GDM1 (cell line): ENCODE data around the gene EPS15.

Source experiments
- DNase-seq: peaks from one replicate; lab custom pipeline; 2025; lab: John Stamatoyannopoulos, UW

EPS15 gene

GRCh38 chr1:51373898-51374297, 145.2 kb downstream of the EPS15 start:
- DNase-seq = no peak

- DNase-seq = no peak
Measured at GRCh38 chr1:51372561-51372960, 146.5 kb downstream of the EPS15 start.

GRCh38 chr1:51369171-51369570, 149.9 kb downstream of the EPS15 start:
- DNase-seq = no peak

GRCh38 chr1:51365774-51366173, 153.3 kb downstream of the EPS15 start:
- no peak for DNase-seq

- DNase-seq = no peak
Measured at GRCh38 chr1:51359879-51360278, 159.2 kb downstream of the EPS15 start.

GRCh38 chr1:51355382-51355781, 163.7 kb downstream of the EPS15 start:
- DNase-seq = no peak

GRCh38 chr1:51354416-51354815, 164.7 kb downstream of the EPS15 start:
- DNase-seq = no peak

- DNase-seq = no peak
Measured at GRCh38 chr1:51351907-51352306, 167.2 kb downstream of the EPS15 start.

- DNase-seq = no peak
Measured at GRCh38 chr1:51349862-51350261, 169.2 kb downstream of the EPS15 start.

GRCh38 chr1:51348147-51348527, 170.9 kb downstream of the EPS15 start:
- no peak for DNase-seq

- DNase-seq = no peak
Measured at GRCh38 chr1:51347398-51348146, 171.5 kb downstream of the EPS15 start.

- DNase-seq = no peak
Measured at GRCh38 chr1:51346086-51346942, 172.8 kb downstream of the EPS15 start.

GRCh38 chr1:51345300-51345687, 173.8 kb downstream of the EPS15 start:
- no peak for DNase-seq

- DNase-seq = no peak
Measured at GRCh38 chr1:51344602-51345299, 174.3 kb downstream of the EPS15 start.

- no peak for DNase-seq
Measured at GRCh38 chr1:51344276-51344601, 174.8 kb downstream of the EPS15 start.

- no peak for DNase-seq
Measured at GRCh38 chr1:51343624-51344023, 175.4 kb downstream of the EPS15 start.

- DNase-seq = no peak
Measured at GRCh38 chr1:51342591-51343206, 176.4 kb downstream of the EPS15 start.

- DNase-seq = no peak
Measured at GRCh38 chr1:51341876-51342496, 177.1 kb downstream of the EPS15 start.

GRCh38 chr1:51340380-51340779, 178.7 kb downstream of the EPS15 start:
- no peak for DNase-seq

GRCh38 chr1:51336711-51337110, 182.4 kb downstream of the EPS15 start:
- DNase-seq = no peak

- no peak for DNase-seq
Measured at GRCh38 chr1:51336004-51336403, 183.1 kb downstream of the EPS15 start.
